Prostate gland (tissue), 2 donors: ENCODE measurements around the gene ZNF300.

Experiments used
- POLR2A ChIP-seq: fragments of 450-650 bp; IDR thresholded peaks from one replicate; pipeline ENCODE4 v1.6.1; 2016; ENCODE audit warnings: antibody characterized with exemption, mild to moderate bottlenecking
- TF ChIP-seq, protein P1 (sequence below), 4 experiments: fragments of 200-600 bp in 2 of 4; fragments of 450-650 bp in 2 of 4; sonication (generic) in 2 of 4; IDR thresholded peaks; 1 replicate in 3 of 4; 2 replicates in 1 of 4; pipeline ENCODE4 v1.5.1; 2016 to 2019; ENCODE audit warnings: antibody characterized with exemption in 4 of 4, mild to moderate bottlenecking in 2 of 4, moderate library complexity in 2 of 4

DNA sequence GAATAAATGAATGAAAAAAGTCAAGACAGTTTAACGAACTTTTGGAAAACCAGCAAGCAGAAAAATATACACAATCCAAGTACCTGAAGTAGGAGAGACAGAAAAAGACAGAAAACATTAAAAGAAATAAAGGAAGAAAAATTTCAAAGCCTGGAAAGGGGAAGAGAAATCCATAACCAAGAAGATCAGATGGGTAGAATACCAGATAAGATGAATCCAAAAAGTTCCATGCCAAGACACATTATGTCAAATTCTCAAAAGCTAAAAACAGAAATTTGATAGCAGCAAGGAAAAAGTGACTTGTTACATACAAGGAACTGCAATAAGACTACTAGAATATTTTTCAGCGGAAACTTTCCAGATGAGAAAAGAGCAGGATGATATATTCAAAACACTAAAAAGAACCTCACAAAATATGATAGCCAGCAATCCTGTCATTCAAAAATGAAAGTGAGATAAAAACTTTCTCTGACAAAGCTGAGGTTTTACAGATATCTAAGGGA, 7.6 kb upstream of the ZNF300 start:
- TF ChIP-seq, protein P1, sequence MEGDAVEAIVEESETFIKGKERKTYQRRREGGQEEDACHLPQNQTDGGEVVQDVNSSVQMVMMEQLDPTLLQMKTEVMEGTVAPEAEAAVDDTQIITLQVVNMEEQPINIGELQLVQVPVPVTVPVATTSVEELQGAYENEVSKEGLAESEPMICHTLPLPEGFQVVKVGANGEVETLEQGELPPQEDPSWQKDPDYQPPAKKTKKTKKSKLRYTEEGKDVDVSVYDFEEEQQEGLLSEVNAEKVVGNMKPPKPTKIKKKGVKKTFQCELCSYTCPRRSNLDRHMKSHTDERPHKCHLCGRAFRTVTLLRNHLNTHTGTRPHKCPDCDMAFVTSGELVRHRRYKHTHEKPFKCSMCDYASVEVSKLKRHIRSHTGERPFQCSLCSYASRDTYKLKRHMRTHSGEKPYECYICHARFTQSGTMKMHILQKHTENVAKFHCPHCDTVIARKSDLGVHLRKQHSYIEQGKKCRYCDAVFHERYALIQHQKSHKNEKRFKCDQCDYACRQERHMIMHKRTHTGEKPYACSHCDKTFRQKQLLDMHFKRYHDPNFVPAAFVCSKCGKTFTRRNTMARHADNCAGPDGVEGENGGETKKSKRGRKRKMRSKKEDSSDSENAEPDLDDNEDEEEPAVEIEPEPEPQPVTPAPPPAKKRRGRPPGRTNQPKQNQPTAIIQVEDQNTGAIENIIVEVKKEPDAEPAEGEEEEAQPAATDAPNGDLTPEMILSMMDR (IDR thresholded peaks at IDR 0.05): no peak
- no peak for TF ChIP-seq POLR2A
